NB4 (cell line): Measurements from ENCODE around the gene NAA80.

Source experiments
- DNase-seq: peaks from one replicate; pipeline ENCODE4 v3.0.0; 2010; ENCODE audit warnings: low read depth
- H3K4me3 ChIP-seq: one replicate; pipeline ENCODE4 v1.5.1; 2011; ENCODE audit warnings: mild to moderate bottlenecking, low read depth, low read length, moderate library complexity
- CTCF ChIP-seq: IDR thresholded peaks from one replicate; pipeline ENCODE4 v1.5.1; 2012; ENCODE audit warnings: low read depth, low read length
- MYC ChIP-seq: IDR thresholded peaks from 2 replicates; pipeline ENCODE4 v1.6.1; 2011; ENCODE audit warnings: low read depth, low read length
- POLR2A ChIP-seq: IDR thresholded peaks from 2 replicates; pipeline ENCODE4 v1.6.1; 2011; ENCODE audit warnings: mild to moderate bottlenecking; ENCODE audit not compliant: insufficient read length; ENCODE audit errors: extremely low read depth
- TF ChIP-seq, protein P1 (sequence below): IDR thresholded peaks from 2 replicates; pipeline ENCODE4 v1.6.1; 2011; ENCODE audit warnings: low read depth, low read length

The NAA80 gene

GRCh38 chr3:50249457-50249856 is 49.7 kb downstream of the NAA80 start:
- DNase-seq, result no peak
- TF ChIP-seq POLR2A (no peak), CTCF (no peak), MYC (no peak)
- TF ChIP-seq, protein P1, sequence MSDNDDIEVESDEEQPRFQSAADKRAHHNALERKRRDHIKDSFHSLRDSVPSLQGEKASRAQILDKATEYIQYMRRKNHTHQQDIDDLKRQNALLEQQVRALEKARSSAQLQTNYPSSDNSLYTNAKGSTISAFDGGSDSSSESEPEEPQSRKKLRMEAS, result no peak

DNA sequence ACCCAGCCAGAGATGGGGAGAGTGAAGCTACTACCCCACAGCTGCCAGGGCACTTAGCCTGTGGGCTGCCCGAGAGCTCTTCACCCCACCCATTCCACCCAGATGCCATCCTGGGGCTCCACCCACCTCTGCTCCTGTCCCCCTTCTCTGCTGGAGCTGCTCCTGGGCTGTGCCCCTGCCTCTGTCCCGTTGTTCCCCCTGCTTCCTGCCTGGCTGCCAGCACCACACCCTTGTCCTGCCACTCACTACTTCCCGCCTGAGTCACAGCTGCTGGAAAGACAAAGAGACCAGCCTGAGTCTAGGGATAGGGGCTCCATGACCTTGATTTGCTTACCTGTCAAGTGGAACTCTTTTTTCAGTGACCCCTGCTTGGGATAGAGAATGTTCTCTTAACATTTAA is 50.8 kb downstream of the NAA80 start:
- no peak for TF ChIP-seq MYC
- H3K4me3 ChIP-seq, result no peak overlapping the region
- no peak for DNase-seq

More at GRCh38 chr3:50249457-50249856, 49.7 kb downstream of the NAA80 start:
- no peak overlapping the region for H3K4me3 ChIP-seq

DNA sequence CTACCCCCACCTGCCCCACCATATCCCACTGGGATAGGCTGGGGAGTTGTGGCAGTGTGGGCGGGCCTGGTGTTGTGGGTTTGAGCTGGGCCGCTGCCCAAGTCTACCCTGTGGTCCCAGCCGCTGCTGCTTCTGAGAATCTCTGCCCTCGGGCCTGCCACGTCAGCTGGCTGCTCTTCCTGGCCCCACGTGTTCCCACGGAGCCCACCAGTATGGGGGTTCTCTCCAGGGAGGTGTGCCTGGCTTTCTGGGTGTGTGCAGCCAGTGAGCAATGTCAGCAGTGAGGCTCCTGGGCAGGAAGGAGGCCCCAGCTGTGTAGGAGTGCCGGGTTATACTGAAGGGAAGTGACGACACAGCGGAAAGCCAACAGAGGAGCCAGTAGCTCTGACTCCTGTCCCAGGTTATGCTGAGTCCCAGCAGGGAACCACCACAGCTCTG is 52.7 kb downstream of the NAA80 start:
- H3K4me3 ChIP-seq, result peak overlapping the region; percentile 39
- DNase-seq, result peak; percentile 98
- no peak for TF ChIP-seq POLR2A
- TF ChIP-seq CTCF, result no peak
- TF ChIP-seq, protein P1, result peak; percentile 64
- peak; percentile 67 for TF ChIP-seq MYC
